Fibroblast of skin of back (primary cell): ENCODE results near the gene LRP1.

Experiments
- DNase-seq: peaks from one replicate; pipeline ENCODE4 v3.0.0-alpha.2; 2013

Gene LRP1

DNA sequence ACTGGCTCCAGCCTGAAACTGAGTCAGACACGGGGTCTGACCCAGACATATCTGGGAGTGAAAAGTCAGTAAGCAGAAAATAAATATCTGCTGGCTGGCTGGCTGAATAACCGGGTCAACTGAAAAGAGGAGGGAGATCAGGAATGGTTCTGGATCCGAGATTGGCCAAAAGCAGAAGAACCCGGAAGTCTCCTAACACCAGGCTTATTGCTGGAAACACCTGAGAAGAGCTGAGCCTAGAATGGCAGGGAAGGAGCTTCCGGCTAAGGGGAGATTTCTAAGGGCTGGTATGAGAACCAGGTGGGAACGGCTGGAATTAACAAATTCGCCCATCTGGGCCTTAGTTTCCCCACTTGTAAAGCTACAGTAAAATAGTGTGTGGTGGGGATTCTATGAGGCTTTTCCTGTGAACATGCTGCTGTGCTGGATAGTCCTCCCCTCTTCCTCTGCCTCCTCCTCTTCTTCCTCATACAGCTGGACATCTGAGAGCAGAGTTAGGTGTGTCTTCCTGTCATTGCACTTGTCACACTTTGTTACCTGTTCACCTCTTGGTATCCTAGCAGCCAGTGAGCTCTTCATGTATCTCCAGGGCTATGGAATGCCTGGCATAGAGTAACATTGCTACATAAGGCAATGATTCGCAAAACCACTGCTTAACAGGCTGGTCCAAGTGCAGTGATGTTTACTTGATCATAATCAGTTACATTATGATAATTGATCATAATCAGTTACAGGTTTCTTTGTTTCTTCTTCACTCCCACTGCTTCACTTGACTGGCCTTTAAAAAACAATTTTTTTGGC, 99.2 kb downstream of the LRP1 start:
- DNase-seq = no peak

DNA sequence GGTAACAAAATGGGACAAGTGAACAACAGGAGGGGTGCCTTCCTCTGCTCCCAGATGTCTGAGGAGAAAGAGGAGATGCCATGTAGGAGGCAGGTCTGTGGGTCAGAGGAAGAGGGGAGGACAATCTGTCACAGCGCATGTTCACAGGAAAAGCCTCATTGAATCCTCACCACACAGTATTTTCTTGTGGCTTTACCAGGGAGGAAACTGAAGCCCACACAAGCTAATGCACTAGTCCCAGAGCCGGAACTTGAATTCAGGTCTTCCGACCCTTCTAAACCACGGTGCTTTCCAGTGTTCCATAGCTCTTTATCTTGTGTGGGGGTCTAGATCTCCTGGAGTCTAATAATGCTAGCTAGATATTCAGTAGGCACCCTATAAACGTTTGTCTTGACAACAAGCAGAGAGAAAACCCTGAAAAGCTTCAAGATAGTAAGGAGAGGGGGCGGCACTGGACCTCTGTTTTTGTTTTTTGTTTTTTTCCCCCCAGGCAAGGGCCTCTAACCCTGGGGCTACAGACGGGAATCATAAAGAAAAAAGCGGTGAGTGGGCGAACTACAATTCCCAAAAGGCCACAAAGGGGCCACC, 100.9 kb downstream of the LRP1 start:
- no peak for DNase-seq

DNA sequence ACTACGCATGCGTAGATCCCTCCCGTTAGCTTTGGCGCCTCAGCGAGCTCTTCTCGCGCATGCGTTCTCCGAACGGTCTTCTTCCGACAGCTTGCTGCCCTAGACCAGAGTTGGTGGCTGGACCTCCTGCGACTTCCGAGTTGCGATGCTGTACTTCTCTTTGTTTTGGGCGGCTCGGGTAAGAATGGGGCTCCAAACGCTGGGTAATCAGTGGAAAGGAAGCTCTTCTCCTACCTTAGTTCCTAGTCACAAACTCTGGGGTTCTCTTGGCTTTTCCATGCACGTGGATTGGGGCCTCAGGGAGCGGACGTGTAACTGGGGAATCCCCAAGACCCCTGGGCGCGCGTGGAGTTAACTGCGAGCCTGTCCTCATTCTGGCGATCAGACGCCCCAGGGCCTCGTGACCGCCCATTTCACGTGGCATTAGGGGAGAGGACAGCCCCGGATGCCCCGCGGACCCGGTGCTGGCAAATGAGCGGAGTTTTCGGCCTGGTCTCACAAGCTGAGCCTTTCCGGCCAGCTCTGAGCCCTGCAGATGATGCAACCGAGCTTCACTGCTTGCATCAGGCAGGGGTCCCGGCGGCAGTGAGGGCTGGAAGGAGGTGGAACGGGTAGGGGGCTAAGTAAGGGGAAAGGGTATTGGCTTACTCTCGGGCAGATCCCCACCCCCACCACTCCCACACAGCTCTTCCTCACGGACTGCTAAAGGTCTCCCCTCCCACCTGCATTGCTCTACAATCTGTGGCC, 101.5 kb downstream of the LRP1 start, which contains the start of gene SHMT2:
SHMT2 (plus strand) TSS at position 78 of the 747 bp plus-strand sequence; CDS start at position 146, 68 bp downstream.
- peak; percentile 95 for DNase-seq

DNA sequence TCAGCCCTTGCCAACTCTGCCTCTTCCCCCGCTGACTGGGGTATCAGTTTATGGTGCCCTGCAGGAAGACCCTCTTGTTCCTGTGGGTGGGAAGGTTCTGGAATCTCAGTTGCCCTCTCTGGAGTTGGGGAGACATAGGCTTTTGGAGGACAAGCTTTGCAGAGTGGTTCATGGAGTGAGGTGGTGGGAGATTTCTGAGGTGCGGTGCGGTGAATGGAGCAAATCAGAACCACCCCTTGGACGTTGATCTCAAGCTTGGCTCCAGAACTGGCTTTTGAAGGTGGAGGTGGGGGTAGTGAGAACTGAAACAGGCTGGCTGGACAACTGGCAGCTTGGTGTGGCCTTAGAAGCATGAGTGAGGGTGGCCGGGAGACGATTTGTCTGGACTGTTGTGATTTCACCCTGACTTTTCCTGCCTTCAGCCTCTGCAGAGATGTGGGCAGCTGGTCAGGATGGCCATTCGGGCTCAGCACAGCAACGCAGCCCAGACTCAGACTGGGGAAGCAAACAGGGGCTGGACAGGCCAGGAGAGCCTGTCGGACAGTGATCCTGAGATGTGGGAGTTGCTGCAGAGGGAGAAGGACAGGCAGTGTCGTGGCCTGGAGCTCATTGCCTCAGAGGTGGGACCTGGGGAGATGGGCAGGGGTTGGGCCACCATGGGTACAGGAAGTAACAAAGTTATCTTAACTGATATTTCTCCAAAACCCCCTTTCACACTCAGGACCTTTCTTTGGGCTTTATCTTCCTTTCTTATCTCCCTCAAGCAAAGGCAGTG, 102.3 kb downstream of the LRP1 start:
- no peak for DNase-seq

DNA sequence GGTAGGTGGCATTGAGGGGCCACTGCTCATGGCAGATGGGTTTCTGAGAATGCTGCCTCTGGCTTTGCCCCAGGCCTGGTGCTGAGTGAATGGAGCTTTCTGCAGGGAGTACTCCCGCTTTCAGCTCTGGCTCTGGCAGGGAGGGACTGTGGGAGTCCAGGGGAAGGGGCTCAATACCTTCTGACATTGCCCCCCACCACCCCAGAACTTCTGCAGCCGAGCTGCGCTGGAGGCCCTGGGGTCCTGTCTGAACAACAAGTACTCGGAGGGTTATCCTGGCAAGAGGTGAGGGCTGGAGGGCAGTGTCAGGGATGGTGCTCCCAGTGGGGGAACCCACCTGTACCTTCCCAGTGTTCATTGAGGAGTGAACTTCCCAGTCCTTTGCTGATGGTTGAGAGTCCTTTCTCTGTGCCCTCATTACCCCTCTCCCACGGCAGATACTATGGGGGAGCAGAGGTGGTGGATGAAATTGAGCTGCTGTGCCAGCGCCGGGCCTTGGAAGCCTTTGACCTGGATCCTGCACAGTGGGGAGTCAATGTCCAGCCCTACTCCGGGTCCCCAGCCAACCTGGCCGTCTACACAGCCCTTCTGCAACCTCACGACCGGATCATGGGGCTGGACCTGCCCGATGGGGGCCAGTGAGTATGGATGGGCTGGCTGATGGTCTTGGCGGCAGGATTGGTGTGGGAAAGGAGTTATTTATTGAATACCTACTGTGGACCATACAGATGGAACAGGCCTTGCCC, 103.2 kb downstream of the LRP1 start:
- DNase-seq = no peak

DNA sequence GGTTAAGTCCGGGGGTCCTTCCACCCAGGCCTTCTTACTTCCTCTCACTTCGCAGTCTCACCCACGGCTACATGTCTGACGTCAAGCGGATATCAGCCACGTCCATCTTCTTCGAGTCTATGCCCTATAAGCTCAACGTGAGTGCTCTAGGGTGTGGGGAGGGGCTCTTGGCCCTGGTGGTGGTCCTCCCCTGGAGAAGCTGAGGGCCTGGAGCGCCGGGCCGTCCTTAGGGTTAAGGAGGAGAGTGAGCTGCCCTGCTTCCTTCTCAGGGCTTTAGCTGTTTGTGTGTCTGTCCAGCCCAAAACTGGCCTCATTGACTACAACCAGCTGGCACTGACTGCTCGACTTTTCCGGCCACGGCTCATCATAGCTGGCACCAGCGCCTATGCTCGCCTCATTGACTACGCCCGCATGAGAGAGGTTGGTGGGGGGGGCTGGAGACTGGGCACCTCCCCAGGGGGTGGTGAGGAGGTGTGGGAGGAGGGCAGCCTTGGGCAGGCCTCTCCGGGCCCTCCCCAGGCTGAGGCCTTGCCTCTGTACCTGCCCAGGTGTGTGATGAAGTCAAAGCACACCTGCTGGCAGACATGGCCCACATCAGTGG, 104.0 kb downstream of the LRP1 start:
- DNase-seq = no peak

DNA sequence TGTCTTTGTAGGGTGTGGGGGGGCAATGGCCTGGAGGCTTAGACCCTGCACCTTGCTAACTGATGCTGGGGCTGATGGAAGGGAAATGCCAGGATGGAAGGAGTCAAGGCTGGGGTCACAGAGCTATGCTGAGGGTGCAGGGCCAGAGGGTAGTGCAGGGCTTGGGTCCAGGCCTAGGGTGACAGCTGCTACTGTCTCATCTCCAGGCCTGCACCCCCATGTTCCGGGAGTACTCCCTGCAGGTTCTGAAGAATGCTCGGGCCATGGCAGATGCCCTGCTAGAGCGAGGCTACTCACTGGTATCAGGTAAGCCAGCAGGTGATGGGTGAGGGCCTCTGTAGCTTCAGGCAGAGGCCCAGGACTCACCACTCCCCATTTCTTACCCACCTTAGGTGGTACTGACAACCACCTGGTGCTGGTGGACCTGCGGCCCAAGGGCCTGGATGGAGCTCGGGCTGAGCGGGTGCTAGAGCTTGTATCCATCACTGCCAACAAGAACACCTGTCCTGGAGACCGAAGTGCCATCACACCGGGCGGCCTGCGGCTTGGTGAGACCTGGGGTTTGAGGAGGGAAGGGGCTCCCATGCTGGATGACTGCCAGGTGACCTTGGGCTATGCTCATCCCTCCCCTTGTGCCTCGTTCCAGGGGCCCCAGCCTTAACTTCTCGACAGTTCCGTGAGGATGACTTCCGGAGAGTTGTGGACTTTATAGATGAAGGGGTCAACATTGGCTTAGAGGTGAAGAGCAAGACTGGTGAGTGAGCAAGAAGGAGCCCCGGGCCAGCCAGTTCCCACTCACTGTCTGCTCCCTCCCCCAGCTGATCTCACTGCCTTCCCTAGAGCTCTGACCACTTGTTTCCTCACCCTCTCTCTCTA, 105.3 kb downstream of the LRP1 start:
- DNase-seq = peak; percentile 52

DNA sequence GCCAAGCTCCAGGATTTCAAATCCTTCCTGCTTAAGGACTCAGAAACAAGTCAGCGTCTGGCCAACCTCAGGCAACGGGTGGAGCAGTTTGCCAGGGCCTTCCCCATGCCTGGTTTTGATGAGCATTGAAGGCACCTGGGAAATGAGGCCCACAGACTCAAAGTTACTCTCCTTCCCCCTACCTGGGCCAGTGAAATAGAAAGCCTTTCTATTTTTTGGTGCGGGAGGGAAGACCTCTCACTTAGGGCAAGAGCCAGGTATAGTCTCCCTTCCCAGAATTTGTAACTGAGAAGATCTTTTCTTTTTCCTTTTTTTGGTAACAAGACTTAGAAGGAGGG, 105.9 kb downstream of the LRP1 start:
- no peak for DNase-seq

DNA sequence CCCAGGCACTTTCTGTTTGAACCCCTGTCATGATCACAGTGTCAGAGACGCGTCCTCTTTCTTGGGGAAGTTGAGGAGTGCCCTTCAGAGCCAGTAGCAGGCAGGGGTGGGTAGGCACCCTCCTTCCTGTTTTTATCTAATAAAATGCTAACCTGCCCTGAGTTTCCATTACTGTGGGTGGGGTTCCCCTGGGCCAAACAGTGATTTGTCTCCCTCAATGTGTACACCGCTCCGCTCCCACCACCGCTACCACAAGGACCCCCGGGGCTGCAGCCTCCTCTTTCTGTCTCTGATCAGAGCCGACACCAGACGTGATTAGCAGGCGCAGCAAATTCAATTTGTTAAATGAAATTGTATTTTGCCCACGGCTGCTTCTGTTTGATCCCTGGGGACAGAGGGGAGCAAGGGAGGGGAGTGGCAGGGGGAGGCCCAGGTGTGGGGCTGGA, 106.3 kb downstream of the LRP1 start:
- no peak for DNase-seq

DNA sequence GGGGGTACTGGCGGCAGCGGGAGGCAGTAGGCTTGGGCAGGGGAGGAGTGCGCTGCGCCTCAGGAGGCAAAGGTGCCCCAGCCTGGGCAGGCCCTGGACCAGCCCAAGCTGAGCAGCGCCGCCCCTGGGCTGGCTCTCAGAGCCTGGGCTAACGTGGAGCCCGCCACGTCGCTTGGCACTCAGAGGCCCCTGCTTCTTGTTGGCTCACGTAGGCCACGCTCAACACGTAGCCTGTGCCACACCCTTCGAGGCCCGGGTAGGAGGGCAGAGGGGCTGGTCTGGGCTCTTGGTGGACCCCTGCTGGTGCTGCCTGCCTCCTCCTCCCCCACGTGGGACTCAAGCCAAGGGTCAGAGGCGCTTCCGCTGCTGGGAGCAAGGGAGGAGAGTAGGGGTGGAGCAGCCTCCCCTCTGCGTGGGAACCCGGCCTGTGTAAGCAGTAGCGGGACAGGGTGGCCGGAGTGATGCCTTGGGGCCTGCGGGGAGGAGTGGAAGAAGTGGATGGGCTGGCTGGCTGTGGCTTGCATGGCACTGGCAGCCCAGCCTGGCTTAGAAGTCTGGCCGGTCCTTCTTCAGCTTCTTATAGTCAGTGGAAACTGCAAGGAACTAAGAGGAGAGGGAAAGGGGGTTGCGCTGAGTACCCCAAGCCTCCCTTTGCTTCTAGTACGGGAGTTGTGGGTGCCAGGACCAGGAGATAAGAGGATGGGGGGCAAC, 106.9 kb downstream of the LRP1 start:
- DNase-seq = peak; percentile 88

DNA sequence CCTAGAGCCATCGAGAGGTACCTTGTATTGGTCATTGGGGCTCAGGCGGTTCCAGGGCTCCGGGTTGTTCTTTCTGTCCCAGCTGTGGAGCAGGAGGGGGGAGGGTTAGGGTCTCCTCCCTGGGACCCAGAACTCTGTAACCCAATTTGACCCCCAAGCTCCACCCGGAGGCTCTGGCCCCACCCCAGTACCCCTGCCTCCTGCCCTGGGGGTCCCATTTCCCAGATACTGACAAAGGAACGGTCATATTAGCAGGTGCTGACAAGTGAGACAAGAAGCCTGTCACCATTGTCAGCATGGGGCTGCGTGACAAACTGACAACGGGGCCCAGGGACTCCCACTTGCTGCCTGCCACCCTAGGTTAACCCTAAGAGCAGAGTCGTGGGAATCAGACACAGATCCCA, 107.4 kb downstream of the LRP1 start:
- no peak for DNase-seq

DNA sequence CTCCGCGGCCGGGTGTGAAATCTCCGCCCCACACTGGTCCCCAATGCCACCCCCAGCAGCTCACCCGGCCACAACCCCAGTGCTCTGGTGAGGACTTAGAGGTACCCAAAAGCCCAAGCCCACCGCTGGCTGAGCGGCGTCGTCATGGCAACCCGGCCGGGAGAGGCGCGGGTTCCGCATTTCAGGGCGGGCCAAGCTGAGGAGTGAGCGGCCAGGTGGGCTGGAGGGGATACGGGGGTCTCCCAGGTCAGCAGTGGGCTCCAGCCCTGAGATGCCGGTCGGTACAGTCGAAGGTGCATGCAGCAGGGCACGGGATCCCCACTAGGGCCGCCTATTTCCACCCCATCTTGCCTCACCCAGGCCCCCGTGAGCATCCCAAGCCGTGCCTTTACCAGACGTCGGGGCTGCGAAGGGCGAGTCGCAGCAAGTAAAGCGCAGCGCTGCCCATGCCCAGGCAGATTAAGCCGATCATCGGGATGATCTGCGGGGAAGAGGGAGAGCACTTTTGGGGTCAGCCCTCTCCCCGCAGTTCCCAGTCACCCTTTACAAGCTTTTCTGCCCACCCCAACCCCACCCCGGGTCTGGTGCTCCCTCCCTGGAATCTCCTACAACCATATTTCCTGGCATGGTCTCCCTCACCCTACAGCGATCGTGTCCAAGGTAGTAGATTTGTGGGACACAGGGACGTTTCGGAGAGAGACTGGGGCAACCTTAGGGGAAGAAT, 108.1 kb downstream of the LRP1 start:
- no peak for DNase-seq

DNA sequence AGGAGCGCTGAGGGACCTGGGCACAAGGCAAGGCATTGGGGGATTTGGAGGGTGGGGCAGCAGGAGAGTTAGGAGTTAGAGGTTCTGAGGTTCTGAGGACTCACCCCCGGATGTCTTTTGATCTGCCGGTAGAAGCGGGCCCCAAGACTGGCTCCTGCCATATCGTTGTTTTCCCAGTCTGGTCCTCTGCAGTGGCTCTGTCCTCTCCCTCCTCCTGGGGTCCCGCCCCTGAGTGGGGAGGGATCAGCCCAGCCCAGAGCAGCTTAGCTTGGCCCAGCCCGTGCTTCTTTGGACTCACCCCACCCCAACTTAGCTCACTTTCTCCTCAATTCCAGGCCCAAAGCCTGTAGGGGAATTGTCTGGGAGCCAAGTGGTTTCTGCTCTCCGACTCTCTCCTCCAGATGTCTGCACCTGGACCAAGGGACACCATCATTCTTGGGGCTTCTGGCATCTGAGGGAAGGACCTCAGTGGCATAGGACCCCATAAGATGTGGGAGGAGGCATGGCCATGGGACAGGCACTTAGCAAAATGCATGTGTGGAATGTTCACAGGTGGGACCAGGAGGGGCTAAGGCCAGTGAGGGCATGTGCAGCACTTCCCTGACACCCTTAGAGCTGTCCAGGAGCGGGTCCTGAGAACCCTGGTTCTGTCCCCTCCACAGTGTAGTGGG, 108.8 kb downstream of the LRP1 start:
- peak; percentile 55 for DNase-seq

DNA sequence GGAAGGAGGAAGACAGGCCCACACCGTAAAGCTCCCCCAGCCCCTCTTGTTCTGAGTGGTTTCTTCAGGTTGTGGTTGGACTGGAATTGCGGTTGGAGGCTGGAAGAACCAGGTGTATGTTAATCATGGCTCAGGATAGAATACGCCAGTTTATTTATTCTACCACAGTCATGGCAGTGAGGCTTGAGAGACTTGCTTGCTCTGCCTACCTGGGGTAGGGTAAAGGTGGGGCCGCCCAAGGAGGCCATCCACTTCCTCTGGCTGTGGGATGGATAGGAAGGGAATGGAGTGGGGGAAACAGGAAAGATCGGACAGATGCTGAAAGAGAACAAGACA, 109.3 kb downstream of the LRP1 start:
- DNase-seq = no peak

DNA sequence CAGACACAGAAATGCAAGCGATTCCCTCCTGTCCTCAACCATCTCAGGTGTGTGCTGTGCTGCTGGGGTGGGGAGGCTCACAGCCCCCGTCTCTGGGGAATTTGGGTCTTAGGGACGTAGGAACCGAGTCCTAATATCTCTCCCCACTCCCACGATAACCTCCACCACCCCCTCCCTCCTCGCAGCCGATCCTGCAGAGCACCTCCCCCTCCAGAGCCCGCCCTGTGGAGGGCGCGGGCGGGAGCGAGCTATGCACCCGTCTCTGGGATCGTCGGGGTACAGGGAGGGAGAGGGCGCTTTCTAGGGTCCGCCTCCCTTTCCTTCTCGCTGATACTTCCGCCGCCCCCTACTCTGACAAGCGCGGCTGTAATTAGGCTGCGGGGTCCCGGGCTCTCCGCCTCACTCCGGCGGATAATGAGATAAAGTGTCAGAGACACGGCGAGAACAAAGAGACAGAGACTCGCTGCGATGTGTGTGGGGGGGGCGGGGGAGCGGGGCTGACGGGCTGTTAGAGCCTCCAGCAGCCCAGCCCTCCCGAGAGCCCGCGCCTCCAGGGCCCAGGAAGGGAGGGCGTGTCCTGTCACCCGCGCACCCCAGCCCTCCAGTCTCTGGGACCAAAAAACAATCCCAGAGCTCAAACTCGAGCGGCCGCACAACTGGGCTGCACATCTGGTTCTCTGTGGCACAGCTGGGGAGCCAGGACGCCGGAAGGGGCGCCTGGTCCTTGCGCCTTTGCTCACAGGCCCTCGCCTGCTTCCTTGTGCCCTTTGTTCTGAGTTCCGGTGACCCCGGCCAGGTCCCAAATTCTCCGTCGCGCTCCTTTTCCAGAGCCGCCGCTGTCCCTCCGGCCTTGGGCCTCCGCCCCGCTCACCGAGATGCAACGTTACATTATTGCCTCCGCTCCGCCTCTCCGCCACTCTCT, 109.9 kb downstream of the LRP1 start:
- no peak for DNase-seq

DNA sequence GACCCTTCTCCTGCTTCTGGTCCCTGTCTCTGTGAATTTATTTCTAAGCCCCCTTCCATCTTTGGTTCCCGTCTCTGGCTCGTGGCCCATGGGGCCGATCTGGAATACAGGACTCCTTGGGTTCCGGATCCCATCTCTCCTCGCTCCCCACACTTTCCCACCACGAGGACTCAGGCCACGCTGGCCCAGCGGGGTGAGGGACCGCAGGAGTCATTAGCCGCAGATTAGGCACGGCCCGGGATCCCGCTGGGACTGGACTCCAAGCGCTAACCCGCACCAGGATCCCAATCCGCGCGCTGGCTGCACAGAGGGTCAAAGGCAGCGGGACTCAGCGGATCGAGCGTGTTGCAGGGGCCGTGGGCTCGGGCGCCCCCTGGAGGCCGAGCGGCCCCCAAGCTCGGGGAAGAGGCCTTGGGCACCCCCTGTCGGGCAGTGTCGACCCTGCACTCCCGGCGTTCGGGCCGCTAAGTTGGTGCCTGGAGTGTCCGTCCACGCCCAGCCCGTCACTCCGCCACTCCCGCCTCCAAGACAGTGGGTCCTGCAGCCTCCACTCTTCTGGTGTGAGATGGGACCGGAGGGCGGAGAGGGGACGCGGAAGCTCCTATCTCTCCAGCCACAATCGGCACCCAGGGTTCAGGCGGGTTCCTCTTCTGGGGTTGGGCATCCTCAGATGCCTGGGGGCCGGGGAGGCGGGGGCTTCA, 110.7 kb downstream of the LRP1 start:
- peak; percentile 86 for DNase-seq

DNA sequence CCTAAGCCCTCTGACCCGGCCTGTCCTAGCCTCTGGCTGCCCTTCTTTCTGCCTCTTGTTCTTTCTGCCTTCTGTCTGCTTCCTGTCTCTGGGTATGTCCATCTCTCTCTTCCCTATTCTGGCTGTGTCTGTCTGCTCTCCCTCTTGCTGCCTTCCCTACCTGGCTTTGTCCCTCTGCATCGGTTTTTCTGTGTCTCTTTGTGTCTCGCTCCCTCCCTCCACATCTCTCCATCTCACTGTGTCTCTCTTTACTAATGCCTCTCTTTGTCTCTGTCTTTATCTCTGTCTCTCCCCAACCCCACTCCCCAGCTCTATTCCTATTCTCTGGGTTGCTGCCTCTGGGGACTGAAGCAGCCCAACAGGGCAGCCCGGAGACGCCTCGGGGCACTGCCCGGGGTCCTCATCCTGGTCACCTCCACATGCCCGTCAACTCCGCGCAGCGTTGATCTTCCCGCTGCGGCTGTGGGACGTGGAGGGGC, 111.3 kb downstream of the LRP1 start:
- no peak for DNase-seq
